ENCODE data around the gene TPI1. TPM values are rescaled to one million over a fixed set of nuclear protein-coding genes. Genes with fewer than 3 reads are reported as not detected.

TPI1 gene
- total RNA-seq, 1 experiment from 2014 or later, result 1,584 TPM

GRCh38 chr12:6822426-6823135, 44.8 kb upstream of the TPI1 start:
- H3K9ac ChIP-seq (ENCODE audit: low read length), result no peak overlapping the region
- H3K27ac ChIP-seq (ENCODE audit: low read length), result no peak overlapping the region
- H3K4me1 ChIP-seq (ENCODE audit: low read length), result peaks cover 14% of the 10 kb centered on the region
- no peak for DNase-seq
- H3K4me2 ChIP-seq (ENCODE audit: low read depth, low read length, poor library complexity, severe bottlenecking), result no peak overlapping the region
- H3K79me2 ChIP-seq (ENCODE audit: low read length), result no peaks in the 10 kb centered on the region
- no peak overlapping the region for H3K4me3 ChIP-seq (ENCODE audit: low read length)
- H3K9me3 ChIP-seq (ENCODE audit: low read length), result no peaks in the 10 kb centered on the region
- no peaks in the 10 kb centered on the region for H3K36me3 ChIP-seq (ENCODE audit: insufficient read depth, low read length)
- H3K27me3 ChIP-seq (ENCODE audit: low read length), result no peaks in the 10 kb centered on the region
- H2AFZ ChIP-seq (ENCODE audit: low read length), result no peak overlapping the region
- no peaks in the 10 kb centered on the region for H4K20me1 ChIP-seq (ENCODE audit: insufficient read depth, low read depth, low read length)
- no peaks in the 10 kb centered on the region for H3K9me2 ChIP-seq (replicated peaks; ENCODE audit: insufficient read depth, low read length)

DNA sequence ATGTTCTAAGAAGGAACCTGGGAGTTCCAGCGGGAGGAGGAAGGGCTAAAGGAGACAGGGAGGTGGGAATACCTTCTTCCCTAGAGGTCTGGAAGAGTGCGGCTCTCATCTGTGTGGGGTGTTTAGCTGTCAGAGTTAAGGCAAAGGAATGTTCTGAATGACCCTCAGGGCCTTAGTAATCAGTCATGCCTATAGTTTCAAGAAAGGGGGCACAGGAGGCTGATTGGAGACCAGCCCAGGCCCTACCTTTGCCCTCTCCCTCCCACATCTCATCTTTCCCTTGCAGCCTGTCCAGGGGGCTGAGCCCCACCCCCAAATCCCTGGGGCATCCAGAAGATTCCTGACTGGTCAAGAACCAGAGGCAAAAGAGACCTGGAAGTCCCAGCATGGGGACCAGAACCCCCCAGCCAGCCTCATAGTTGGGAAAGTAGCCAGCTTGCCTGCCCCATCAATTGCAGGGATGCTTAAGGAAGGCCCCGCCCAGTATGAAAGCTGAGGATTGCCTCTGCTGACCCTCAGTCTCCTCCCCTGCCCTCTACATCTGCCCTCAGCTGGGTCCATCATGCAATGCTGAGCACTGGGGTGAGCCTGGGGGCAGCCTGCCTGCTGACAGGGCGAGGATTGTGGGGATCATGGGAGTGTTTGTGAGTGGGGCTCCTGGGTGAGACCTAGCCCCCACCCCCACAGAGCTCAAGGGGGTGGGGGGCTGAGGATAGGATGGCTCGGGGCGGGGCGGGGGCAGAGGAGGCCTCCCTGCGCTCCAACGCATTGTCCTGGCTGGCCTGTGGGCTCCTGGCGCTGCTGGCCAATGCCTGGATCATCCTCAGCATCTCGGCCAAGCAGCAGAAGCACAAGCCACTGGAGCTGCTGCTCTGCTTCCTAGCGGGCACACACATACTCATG, 43.9 kb upstream of the TPI1 start:
- DNase-seq, result no peak
- Histone ChIP-seq H3K4me2 (ENCODE audit: low read depth, low read length, poor library complexity, severe bottlenecking) (no peak overlapping the region), H3K4me3 (ENCODE audit: low read length) (no peak overlapping the region), H3K9me2 (replicated peaks; ENCODE audit: insufficient read depth, low read length) (no peaks in the 10 kb centered on the region), H3K36me3 (ENCODE audit: insufficient read depth, low read length) (no peaks in the 10 kb centered on the region), H4K20me1 (ENCODE audit: insufficient read depth, low read depth, low read length) (no peaks in the 10 kb centered on the region), H3K27ac (ENCODE audit: low read length) (no peak overlapping the region), H3K9ac (ENCODE audit: low read length) (no peak overlapping the region), H3K9me3 (ENCODE audit: low read length) (no peaks in the 10 kb centered on the region), H2AFZ (ENCODE audit: low read length) (no peak overlapping the region), H3K27me3 (ENCODE audit: low read length) (no peaks in the 10 kb centered on the region), H3K79me2 (ENCODE audit: low read length) (no peaks in the 10 kb centered on the region), H3K4me1 (ENCODE audit: low read length) (peaks cover 19% of the 10 kb centered on the region)

DNA sequence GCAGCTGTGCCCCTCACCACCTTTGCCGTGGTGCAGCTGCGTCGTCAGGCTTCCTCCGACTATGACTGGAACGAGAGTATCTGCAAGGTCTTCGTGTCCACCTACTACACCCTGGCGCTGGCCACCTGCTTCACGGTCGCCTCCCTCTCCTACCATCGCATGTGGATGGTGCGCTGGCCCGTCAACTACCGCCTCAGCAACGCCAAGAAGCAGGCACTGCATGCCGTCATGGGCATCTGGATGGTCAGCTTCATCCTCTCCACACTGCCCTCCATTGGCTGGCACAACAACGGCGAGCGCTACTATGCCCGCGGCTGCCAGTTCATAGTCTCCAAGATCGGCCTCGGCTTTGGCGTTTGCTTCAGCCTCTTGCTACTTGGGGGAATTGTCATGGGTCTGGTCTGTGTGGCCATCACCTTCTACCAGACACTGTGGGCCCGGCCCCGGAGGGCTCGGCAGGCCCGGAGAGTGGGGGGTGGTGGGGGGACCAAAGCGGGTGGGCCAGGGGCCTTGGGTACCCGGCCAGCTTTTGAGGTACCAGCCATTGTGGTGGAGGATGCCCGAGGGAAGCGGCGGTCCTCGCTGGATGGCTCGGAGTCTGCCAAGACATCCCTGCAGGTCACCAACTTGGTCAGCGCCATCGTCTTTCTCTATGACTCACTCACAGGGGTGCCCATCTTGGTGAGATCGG, 43.1 kb upstream of the TPI1 start:
- no peak overlapping the region for H3K9ac ChIP-seq (ENCODE audit: low read length)
- H4K20me1 ChIP-seq (ENCODE audit: insufficient read depth, low read depth, low read length), result no peaks in the 10 kb centered on the region
- H3K9me3 ChIP-seq (ENCODE audit: low read length), result no peaks in the 10 kb centered on the region
- no peak overlapping the region for H3K4me2 ChIP-seq (ENCODE audit: low read depth, low read length, poor library complexity, severe bottlenecking)
- no peak overlapping the region for H3K27ac ChIP-seq (ENCODE audit: low read length)
- no peak overlapping the region for H2AFZ ChIP-seq (ENCODE audit: low read length)
- H3K9me2 ChIP-seq (replicated peaks; ENCODE audit: insufficient read depth, low read length), result no peaks in the 10 kb centered on the region
- DNase-seq, result no peak
- peaks cover 26% of the 10 kb centered on the region for H3K4me1 ChIP-seq (ENCODE audit: low read length)
- no peak overlapping the region for H3K4me3 ChIP-seq (ENCODE audit: low read length)
- no peaks in the 10 kb centered on the region for H3K79me2 ChIP-seq (ENCODE audit: low read length)
- no peaks in the 10 kb centered on the region for H3K36me3 ChIP-seq (ENCODE audit: insufficient read depth, low read length)
- H3K27me3 ChIP-seq (ENCODE audit: low read length), result no peaks in the 10 kb centered on the region

DNA sequence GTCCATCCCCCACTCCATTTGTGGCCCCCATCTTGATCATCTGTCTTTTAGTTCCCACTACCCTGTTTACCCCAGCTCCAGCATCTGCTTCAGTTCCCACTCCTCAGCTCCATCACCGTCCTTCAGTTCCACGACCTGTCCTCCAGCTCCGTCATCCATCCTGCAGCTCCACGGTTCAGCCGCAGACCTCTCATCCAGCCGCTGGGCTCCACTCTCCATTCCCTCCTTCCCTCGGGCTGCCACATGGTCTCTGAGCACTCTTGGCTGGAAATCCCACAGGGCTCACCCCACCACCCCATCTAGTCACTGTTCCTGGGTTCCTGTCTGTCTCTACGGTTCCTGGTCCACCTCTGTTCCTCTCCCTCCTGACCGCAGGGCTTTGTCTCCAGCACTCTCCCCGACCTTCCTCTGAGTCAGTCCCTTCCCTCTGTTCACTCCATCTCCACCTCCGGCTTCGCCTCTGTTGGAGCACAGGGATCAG, 42.4 kb upstream of the TPI1 start:
- Histone ChIP-seq H3K27ac (ENCODE audit: low read length) (no peak overlapping the region), H2AFZ (ENCODE audit: low read length) (no peak overlapping the region), H4K20me1 (ENCODE audit: insufficient read depth, low read depth, low read length) (no peaks in the 10 kb centered on the region), H3K4me3 (ENCODE audit: low read length) (no peak overlapping the region), H3K27me3 (ENCODE audit: low read length) (no peaks in the 10 kb centered on the region), H3K4me1 (ENCODE audit: low read length) (peaks cover 33% of the 10 kb centered on the region), H3K4me2 (ENCODE audit: low read depth, low read length, poor library complexity, severe bottlenecking) (no peak overlapping the region), H3K9ac (ENCODE audit: low read length) (no peak overlapping the region), H3K79me2 (ENCODE audit: low read length) (no peaks in the 10 kb centered on the region), H3K9me2 (replicated peaks; ENCODE audit: insufficient read depth, low read length) (no peaks in the 10 kb centered on the region), H3K9me3 (ENCODE audit: low read length) (no peaks in the 10 kb centered on the region), H3K36me3 (ENCODE audit: insufficient read depth, low read length) (no peaks in the 10 kb centered on the region)
- no peak for DNase-seq

DNA sequence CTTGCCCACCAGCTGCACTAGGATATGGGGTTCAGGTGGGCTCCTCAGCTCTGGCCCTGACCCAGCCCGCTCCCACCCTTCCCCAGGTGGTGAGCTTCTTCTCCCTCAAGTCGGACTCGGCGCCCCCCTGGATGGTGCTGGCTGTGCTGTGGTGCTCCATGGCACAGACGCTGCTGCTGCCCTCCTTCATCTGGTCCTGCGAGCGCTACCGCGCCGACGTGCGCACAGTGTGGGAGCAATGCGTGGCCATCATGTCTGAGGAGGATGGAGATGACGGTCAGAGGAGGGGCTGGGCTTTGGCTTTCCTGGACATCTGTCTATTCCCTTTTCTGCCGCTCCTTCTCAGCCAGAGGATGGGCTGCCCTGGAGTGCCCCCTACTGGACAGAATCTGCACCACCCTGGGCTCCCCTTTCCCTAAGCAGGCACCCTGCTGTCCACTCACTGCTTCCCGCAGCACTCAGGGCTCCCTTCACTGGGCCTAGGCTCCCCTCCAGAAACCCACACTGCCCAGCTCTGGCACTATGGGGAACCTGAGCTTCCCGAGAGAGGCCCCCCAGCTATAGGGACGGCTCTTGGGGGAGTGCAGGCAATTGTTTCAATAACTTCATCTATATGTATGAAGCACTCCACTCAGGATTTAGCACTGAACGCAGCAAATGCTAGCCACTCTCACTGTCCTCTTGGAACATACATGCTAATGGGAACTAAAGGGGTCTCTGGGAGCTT, 41.8 kb upstream of the TPI1 start:
- H3K9ac ChIP-seq (ENCODE audit: low read length), result no peak overlapping the region
- no peaks in the 10 kb centered on the region for H4K20me1 ChIP-seq (ENCODE audit: insufficient read depth, low read depth, low read length)
- H3K9me3 ChIP-seq (ENCODE audit: low read length), result no peaks in the 10 kb centered on the region
- no peak overlapping the region for H3K27ac ChIP-seq (ENCODE audit: low read length)
- peaks cover 38% of the 10 kb centered on the region for H3K4me1 ChIP-seq (ENCODE audit: low read length)
- H3K4me3 ChIP-seq (ENCODE audit: low read length), result no peak overlapping the region
- no peaks in the 10 kb centered on the region for H3K79me2 ChIP-seq (ENCODE audit: low read length)
- peak; percentile 90 for DNase-seq
- no peaks in the 10 kb centered on the region for H3K36me3 ChIP-seq (ENCODE audit: insufficient read depth, low read length)
- no peaks in the 10 kb centered on the region for H3K27me3 ChIP-seq (ENCODE audit: low read length)
- H3K4me2 ChIP-seq (ENCODE audit: low read depth, low read length, poor library complexity, severe bottlenecking), result no peak overlapping the region
- H3K9me2 ChIP-seq (replicated peaks; ENCODE audit: insufficient read depth, low read length), result no peaks in the 10 kb centered on the region
- H2AFZ ChIP-seq (ENCODE audit: low read length), result no peak overlapping the region

DNA sequence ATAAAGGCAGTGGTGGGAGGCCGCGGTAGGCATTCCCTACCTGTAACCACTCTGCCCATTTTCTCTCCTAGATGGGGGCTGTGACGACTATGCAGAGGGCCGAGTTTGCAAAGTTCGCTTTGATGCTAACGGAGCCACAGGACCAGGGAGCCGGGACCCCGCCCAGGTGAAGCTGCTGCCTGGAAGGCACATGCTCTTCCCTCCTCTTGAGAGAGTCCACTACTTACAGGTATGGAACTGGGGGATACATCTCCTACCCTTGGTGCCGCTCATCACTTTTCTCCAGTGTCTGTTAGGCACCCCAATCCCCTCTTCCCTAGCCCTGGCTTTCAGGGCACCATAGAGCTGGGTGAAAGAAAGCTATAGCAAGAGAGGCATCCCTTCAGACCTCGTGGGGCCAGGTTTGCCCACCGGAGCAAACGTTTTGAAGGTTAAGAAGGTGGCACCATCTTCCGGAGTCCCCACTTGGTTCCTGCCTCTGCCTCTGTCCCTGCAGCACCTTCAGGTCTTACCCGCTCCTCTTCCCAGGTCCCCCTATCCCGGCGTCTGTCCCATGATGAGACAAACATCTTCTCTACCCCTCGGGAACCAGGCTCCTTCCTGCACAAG, 41.1 kb upstream of the TPI1 start:
- H4K20me1 ChIP-seq (ENCODE audit: insufficient read depth, low read depth, low read length), result no peaks in the 10 kb centered on the region
- H3K27me3 ChIP-seq (ENCODE audit: low read length), result no peaks in the 10 kb centered on the region
- no peak overlapping the region for H3K27ac ChIP-seq (ENCODE audit: low read length)
- no peak overlapping the region for H3K4me3 ChIP-seq (ENCODE audit: low read length)
- no peak for DNase-seq
- H3K4me1 ChIP-seq (ENCODE audit: low read length), result peaks cover 33% of the 10 kb centered on the region
- no peak overlapping the region for H2AFZ ChIP-seq (ENCODE audit: low read length)
- no peak overlapping the region for H3K9ac ChIP-seq (ENCODE audit: low read length)
- no peaks in the 10 kb centered on the region for H3K9me3 ChIP-seq (ENCODE audit: low read length)
- no peak overlapping the region for H3K4me2 ChIP-seq (ENCODE audit: low read depth, low read length, poor library complexity, severe bottlenecking)
- H3K36me3 ChIP-seq (ENCODE audit: insufficient read depth, low read length), result no peaks in the 10 kb centered on the region
- no peaks in the 10 kb centered on the region for H3K9me2 ChIP-seq (replicated peaks; ENCODE audit: insufficient read depth, low read length)
- no peaks in the 10 kb centered on the region for H3K79me2 ChIP-seq (ENCODE audit: low read length)

DNA sequence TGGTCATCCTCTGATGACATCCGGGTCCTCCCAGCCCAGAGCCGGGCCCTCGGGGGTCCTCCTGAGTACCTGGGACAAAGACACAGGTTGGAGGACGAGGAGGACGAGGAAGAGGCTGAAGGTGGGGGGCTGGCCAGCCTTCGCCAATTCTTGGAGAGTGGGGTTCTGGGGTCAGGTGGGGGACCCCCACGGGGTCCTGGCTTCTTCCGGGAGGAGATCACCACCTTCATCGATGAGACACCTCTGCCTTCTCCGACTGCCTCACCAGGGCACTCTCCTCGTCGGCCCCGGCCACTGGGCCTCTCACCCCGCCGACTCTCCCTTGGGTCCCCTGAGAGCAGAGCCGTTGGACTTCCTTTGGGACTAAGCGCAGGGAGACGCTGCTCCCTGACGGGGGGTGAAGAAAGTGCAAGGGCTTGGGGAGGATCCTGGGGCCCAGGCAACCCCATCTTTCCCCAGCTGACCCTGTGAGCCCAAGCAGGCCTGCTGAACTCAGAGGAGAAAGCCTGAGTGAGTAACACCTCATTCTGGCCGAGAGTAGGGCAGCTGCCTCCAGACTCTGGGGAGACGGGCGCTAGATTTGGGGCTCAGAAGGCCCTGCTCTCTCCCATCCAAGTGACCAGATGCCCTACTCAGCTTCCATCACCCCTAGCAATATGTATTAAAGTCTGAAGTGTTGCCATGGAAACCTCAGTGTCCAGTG, 40.4 kb upstream of the TPI1 start:
- Histone ChIP-seq H3K4me1 (ENCODE audit: low read length) (peaks cover 38% of the 10 kb centered on the region), H3K36me3 (ENCODE audit: insufficient read depth, low read length) (no peaks in the 10 kb centered on the region), H2AFZ (ENCODE audit: low read length) (no peak overlapping the region), H3K9me3 (ENCODE audit: low read length) (no peaks in the 10 kb centered on the region), H4K20me1 (ENCODE audit: insufficient read depth, low read depth, low read length) (no peaks in the 10 kb centered on the region), H3K79me2 (ENCODE audit: low read length) (no peaks in the 10 kb centered on the region), H3K4me2 (ENCODE audit: low read depth, low read length, poor library complexity, severe bottlenecking) (no peak overlapping the region), H3K4me3 (ENCODE audit: low read length) (no peak overlapping the region), H3K27me3 (ENCODE audit: low read length) (no peaks in the 10 kb centered on the region), H3K9me2 (replicated peaks; ENCODE audit: insufficient read depth, low read length) (no peaks in the 10 kb centered on the region), H3K9ac (ENCODE audit: low read length) (peak overlapping the region; percentile 8), H3K27ac (ENCODE audit: low read length) (no peak overlapping the region)
- peak; percentile 44 for DNase-seq
